Stimulated activated CD8-positive, alpha-beta memory T cell treated with anti-CD3 and anti-CD28 coated beads, Interleukin-12 subunit alpha, Interleukin-12 subunit beta, amount 100 ng/mL, for 24 hours (primary cell): ENCODE measurements around the gene KAT8.
"Not testable (repeated sequence)": the region's sequence is repeated elsewhere in the genome, so short reads cannot be mapped to it uniquely, and the experiment has no call there.

Experiments
- DNase-seq: peaks from one replicate; pipeline ENCODE4 v3.0.0-alpha.2; 2020; ENCODE audit errors: extremely low read depth

The KAT8 gene

DNA sequence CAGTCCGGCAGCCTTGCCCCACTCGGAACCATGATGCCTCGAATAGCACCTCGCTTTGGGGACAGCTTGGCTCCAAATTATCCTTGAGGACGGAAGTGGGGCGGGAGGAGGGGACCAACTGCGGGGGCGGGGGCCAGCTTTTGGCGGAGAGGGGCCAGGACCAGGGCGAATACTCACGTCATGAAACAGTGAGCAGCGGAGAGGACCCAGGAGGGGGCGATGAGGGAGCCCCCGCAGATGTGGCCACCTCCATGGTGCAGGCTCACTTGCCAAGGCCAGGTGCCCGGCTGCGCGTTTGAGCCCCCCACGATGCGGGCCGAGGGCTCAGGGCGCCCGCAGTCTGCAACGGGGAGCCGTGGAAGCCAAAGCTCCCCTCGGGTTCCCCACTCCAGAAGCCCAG lies 31.4 kb downstream of the KAT8 start:
- DNase-seq = no peak

DNA sequence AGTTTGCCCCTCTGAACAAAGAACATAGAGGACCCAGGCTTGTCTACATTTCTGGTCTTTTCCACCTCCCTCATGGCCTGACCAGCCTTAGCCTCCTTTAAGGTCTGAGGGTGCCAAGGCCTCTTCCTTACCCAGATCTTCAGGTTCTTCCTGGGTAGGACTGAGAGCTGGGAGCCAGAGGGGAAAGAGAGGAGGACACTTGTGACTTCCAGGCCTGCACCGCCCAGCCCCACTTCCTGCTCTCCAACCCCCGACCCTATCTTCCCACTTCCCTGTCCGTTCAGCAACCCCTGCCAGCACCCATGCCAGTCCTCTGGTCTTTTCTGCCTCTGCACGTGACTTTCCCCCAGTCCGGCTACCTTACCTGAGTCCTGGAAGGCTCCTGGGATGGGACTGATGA lies 31.9 kb downstream of the KAT8 start:
- no peak for DNase-seq

DNA sequence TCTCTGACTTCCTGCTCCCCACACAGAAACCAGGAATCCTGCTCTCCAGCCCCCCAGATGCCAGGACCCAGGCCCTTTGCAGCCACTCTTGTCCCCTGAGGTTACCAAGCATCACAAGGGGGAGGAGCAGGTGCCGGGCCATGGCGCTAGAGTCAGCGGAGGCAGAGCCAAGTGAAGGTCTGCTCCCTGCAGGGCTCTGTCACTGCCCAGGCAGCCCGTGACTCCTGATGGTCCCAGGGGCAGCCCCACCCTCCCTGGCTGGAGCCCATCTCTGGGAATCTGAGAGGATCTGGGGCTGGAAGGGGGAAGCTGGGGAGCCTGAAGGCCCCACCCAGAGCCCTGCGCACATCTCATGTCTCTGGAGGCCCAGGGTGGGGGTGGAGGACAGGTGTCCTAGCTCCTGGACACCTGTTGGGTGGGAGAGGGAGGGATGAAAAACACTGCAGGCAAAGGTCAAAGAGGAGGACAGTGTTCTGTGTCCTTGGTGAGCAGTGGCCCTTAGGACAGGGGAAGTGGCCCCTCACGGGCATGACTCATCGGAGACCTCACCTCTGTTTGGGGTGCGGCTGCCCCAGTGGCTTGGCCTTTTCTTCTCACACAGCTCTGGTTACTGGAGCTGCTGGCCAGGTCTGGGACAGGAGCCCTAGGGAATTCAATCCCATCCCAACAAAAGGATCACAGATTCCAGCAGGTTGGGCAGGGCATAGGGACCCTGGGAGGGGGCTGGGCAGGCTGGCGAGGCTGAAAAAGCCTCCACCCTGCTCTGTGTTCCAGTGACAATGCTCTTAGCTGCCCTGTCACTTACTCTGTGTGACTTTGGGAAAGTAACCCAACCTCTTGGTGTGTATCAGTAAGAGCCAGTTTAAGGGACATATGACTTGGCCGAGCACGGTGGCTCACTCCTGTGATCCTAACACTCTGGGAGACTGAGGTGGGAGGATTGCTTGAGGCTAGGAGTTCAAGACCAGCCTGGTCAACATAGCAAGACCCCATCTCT lies 32.7 kb downstream of the KAT8 start, which contains the start of gene PRSS36:
Gene PRSS36 (minus strand): TSS at position 173 of the 997 bp plus-strand sequence. CDS start 31 bp downstream, at position 142.
- no peak for DNase-seq

GRCh38 chr16:31150976-31151375 lies 33.5 kb downstream of the KAT8 start:
- DNase-seq = not testable (repeated sequence)

DNA sequence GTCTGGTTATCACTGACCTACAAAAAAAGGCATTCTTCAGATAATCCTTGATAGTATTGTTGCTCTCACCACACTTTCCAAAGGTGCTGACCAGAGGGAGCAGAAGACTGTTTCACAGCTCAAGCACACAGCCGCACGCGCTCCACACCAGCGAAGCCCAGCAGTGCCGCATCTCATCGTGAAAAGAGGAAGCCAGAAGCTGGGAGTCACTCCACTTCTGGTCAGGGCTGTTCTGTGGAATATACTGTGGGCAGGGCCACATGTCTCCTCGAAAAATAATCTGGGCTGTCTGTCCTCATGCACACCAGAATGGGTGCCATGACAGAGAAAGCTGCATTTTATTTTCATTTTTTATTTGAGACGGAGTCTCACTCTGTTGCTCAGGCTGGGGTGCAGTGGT lies 39.7 kb downstream of the KAT8 start:
- no peak for DNase-seq

DNA sequence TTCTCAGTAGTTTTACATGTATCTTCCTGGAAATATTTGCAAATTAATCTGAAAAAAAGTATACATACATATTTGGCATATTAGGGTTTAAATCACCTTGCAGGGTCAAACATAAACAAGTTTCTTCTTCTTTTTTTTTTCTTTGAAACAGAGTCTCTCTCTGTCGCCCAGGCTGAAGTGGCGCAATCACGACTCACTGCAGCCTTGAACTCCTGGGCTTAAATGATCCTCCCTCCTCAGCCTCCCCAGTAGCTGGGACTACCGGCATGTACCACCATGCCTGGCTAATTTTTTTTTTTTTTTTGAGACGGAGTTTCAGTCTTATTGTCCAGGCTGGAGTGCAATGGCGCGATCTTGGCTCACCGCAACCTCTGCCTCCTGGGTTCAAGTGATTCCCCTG lies 49.9 kb downstream of the KAT8 start:
- DNase-seq = no peak

DNA sequence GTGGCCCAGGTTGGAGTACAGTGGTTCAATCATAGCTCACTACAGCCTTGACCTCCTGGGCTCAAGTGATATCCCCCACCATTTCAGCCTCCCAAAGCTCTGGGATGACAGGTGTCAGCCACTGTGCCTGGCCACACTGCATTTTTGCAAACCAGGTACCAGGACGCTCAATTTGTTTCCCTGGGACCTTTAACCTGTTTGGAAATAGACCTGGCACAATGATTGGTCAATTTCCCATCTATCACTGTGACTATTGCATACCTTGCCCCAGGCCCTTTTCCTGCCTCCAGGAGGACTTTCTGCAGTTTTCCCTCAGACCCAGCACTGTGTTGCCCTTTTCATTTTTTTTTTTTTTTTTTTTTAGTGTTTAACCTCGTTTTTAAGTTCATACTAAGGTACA lies 51.4 kb downstream of the KAT8 start:
- DNase-seq = no peak

GRCh38 chr16:31170048-31170447 lies 52.6 kb downstream of the KAT8 start:
- DNase-seq = not testable (repeated sequence)

DNA sequence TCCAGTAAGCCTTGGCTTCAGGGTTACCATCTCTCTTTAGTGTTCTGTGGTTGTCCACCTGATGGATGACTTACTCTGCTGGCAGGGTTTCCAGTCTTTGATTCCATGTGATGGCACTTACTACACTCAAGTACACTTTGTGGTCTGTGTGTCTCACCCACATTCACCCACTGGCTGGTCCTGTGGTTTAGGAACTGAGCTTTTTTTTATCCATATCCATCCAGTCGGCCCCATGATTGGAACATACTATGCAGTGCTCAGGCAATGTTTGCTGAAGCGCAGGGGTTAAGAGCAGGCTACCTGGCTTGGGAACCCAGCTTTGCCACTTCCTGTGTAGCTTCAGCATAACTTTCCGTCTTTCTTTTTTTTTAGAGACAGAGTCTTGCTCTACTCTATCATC lies 59.7 kb downstream of the KAT8 start:
- DNase-seq = no peak

- DNase-seq = no peak
Observed at GRCh38 chr16:31179219-31179746, 61.8 kb downstream of the KAT8 start.

GRCh38 chr16:31179747-31180459 lies 62.4 kb downstream of the KAT8 start, which contains the start of gene FUS:
Gene FUS (plus strand): TSS chr16:31180139. CDS start chr16:31180215, 76 bp downstream.
- DNase-seq = peak; percentile 79
